Measurements from ENCODE around the gene HNRNPH2.
A peak's percentile ranks its signal among the peaks of the same experiment; 100 is the strongest.

HNRNPH2 gene

GRCh38 chrX:101393530-101394305 lies 14.3 kb upstream of the HNRNPH2 start:
- no peak overlapping the region for H3K4me3 ChIP-seq
- no peak overlapping the region for H3K27ac ChIP-seq

GRCh38 chrX:101394372-101394771 lies 13.7 kb upstream of the HNRNPH2 start:
- Histone ChIP-seq H3K4me3 (no peak overlapping the region), H3K27ac (no peak overlapping the region)

- Histone ChIP-seq H3K27ac (no peak overlapping the region), H3K4me3 (no peak overlapping the region)
These were observed 12.2 kb upstream of the HNRNPH2 start for GRCh38 chrX:101395789-101396188.

GRCh38 chrX:101397779-101398178 lies 10.2 kb upstream of the HNRNPH2 start:
- Histone ChIP-seq H3K4me3 (no peak overlapping the region), H3K27ac (no peak overlapping the region)

- no peak overlapping the region for H3K4me3 ChIP-seq
- H3K27ac ChIP-seq = no peak overlapping the region
These were observed 9.3 kb upstream of the HNRNPH2 start for GRCh38 chrX:101398694-101399093.

GRCh38 chrX:101399825-101400224 lies 8.2 kb upstream of the HNRNPH2 start:
- no peak overlapping the region for H3K27ac ChIP-seq

GRCh38 chrX:101407167-101407747 lies 765 bp upstream of the HNRNPH2 start:
- H3K27ac ChIP-seq = peak overlapping the region; percentile 14 to 96 (median 78)
- H3K4me3 ChIP-seq = peak overlapping the region; percentile 44 to 66 (median 54)

More at GRCh38 chrX:101399825-101400224, 8.2 kb upstream of the HNRNPH2 start:
- H3K4me3 ChIP-seq = no peak overlapping the region

GRCh38 chrX:101408532-101408841 lies 465 bp downstream of the HNRNPH2 start:
- Histone ChIP-seq H3K27ac (peak overlapping the region; percentile 74 to 96 (median 90)), H3K4me3 (peak overlapping the region; percentile 44 to 66 (median 52))

- peak overlapping the region; percentile 44 to 66 (median 52) for H3K4me3 ChIP-seq
- H3K27ac ChIP-seq = peak overlapping the region in 18 of 21 experiments; percentile 74 to 96 (median 90)
These were observed 1.0 kb downstream of the HNRNPH2 start for GRCh38 chrX:101409043-101409442.

- no peak overlapping the region for H3K27ac ChIP-seq
- no peak overlapping the region for H3K4me3 ChIP-seq
These were observed 2.4 kb downstream of the HNRNPH2 start for GRCh38 chrX:101410461-101410860.

- H3K4me3 ChIP-seq = no peak overlapping the region
- H3K27ac ChIP-seq = peak overlapping the region in 1 of 21 experiments; percentile 4
These were observed 4.0 kb downstream of the HNRNPH2 start for GRCh38 chrX:101411984-101412383.

GRCh38 chrX:101415180-101416145 lies 7.4 kb downstream of the HNRNPH2 start:
- H3K4me3 ChIP-seq = no peak overlapping the region

GRCh38 chrX:101416691-101417090 lies 8.7 kb downstream of the HNRNPH2 start:
- H3K27ac ChIP-seq = peak overlapping the region in 1 of 21 experiments; percentile 1
- no peak overlapping the region for H3K4me3 ChIP-seq

More at GRCh38 chrX:101415180-101416145, 7.4 kb downstream of the HNRNPH2 start:
- H3K27ac ChIP-seq = peak overlapping the region in 3 of 21 experiments; percentile 5 to 59 (median 31)

GRCh38 chrX:101417190-101417589 lies 9.2 kb downstream of the HNRNPH2 start:
- Histone ChIP-seq H3K27ac (peak overlapping the region in 7 of 21 experiments; percentile 88 to 96 (median 92)), H3K4me3 (peak overlapping the region in 1 of 7 experiments; percentile 50)

- H3K4me3 ChIP-seq = peak overlapping the region; percentile 35 to 58 (median 50)
- H3K27ac ChIP-seq = peak overlapping the region; percentile 85 to 97 (median 93)
These were observed 10.2 kb downstream of the HNRNPH2 start for GRCh38 chrX:101417981-101418841.

GRCh38 chrX:101419489-101419888 lies 11.5 kb downstream of the HNRNPH2 start:
- H3K4me3 ChIP-seq = no peak overlapping the region
- H3K27ac ChIP-seq = no peak overlapping the region

GRCh38 chrX:101427954-101428353 lies 19.9 kb downstream of the HNRNPH2 start:
- no peak overlapping the region for H3K27ac ChIP-seq

GRCh38 chrX:101429934-101430333 lies 21.9 kb downstream of the HNRNPH2 start:
- Histone ChIP-seq H3K4me3 (no peak overlapping the region), H3K27ac (no peak overlapping the region)

More at GRCh38 chrX:101427954-101428353, 19.9 kb downstream of the HNRNPH2 start:
- no peak overlapping the region for H3K4me3 ChIP-seq

- Histone ChIP-seq H3K4me3 (no peak overlapping the region), H3K27ac (no peak overlapping the region)
These were observed 22.5 kb downstream of the HNRNPH2 start for GRCh38 chrX:101430457-101431078.

Measured in skin epidermis (tissue), 12 donors.